CD4-positive, alpha-beta T cell treated with Interleukin-17A for 4 hours (primary cell): ENCODE measurements around the gene IQSEC1.

ENCODE experiments used
- DNase-seq: peaks from one replicate; pipeline ENCODE4 v3.0.0-alpha.2; 2020; ENCODE audit warnings: mixed read lengths

IQSEC1 gene

GRCh38 chr3:13066834-13067233 lies 6.4 kb downstream of the IQSEC1 start:
- no peak for DNase-seq

- no peak for DNase-seq
Observed at GRCh38 chr3:13066236-13066635, 7.0 kb downstream of the IQSEC1 start.

GRCh38 chr3:13065727-13066126 lies 7.5 kb downstream of the IQSEC1 start:
- no peak for DNase-seq

- DNase-seq: no peak
Observed at GRCh38 chr3:13064964-13065363, 8.3 kb downstream of the IQSEC1 start.

- no peak for DNase-seq
Observed at GRCh38 chr3:13064159-13064868, 8.9 kb downstream of the IQSEC1 start.

GRCh38 chr3:13063225-13063624 lies 10.0 kb downstream of the IQSEC1 start:
- DNase-seq: no peak

GRCh38 chr3:13062647-13063046 lies 10.6 kb downstream of the IQSEC1 start:
- no peak for DNase-seq

GRCh38 chr3:13060341-13060910 lies 12.8 kb downstream of the IQSEC1 start:
- no peak for DNase-seq

- DNase-seq: no peak
Observed at GRCh38 chr3:13058346-13059120, 14.7 kb downstream of the IQSEC1 start.

GRCh38 chr3:13057282-13058040 lies 15.8 kb downstream of the IQSEC1 start:
- no peak for DNase-seq

GRCh38 chr3:13055634-13056033 lies 17.6 kb downstream of the IQSEC1 start:
- DNase-seq: no peak

GRCh38 chr3:13054341-13055285 lies 18.6 kb downstream of the IQSEC1 start:
- no peak for DNase-seq

- DNase-seq: no peak
Observed at GRCh38 chr3:13053893-13054292, 19.3 kb downstream of the IQSEC1 start.

- DNase-seq: no peak
Observed at GRCh38 chr3:13053420-13053819, 19.8 kb downstream of the IQSEC1 start.

GRCh38 chr3:13052191-13052820 lies 20.9 kb downstream of the IQSEC1 start:
- no peak for DNase-seq

GRCh38 chr3:13051581-13051980 lies 21.6 kb downstream of the IQSEC1 start:
- DNase-seq: no peak

GRCh38 chr3:13051066-13051465 lies 22.2 kb downstream of the IQSEC1 start:
- no peak for DNase-seq

GRCh38 chr3:13050446-13050845 lies 22.8 kb downstream of the IQSEC1 start:
- DNase-seq: no peak

- DNase-seq: no peak
Observed at GRCh38 chr3:13049400-13049799, 23.8 kb downstream of the IQSEC1 start.

GRCh38 chr3:13047296-13048165 lies 25.7 kb downstream of the IQSEC1 start:
- DNase-seq: no peak
